Measurements from ENCODE around the gene ARHGAP33. TPM values are rescaled to one million over a fixed set of nuclear protein-coding genes. Genes with fewer than 3 reads are reported as not detected.

The ARHGAP33 gene
- total RNA-seq, 4 donors from 2014 or later = 8.6 to 166 (median 20.0) TPM

DNA sequence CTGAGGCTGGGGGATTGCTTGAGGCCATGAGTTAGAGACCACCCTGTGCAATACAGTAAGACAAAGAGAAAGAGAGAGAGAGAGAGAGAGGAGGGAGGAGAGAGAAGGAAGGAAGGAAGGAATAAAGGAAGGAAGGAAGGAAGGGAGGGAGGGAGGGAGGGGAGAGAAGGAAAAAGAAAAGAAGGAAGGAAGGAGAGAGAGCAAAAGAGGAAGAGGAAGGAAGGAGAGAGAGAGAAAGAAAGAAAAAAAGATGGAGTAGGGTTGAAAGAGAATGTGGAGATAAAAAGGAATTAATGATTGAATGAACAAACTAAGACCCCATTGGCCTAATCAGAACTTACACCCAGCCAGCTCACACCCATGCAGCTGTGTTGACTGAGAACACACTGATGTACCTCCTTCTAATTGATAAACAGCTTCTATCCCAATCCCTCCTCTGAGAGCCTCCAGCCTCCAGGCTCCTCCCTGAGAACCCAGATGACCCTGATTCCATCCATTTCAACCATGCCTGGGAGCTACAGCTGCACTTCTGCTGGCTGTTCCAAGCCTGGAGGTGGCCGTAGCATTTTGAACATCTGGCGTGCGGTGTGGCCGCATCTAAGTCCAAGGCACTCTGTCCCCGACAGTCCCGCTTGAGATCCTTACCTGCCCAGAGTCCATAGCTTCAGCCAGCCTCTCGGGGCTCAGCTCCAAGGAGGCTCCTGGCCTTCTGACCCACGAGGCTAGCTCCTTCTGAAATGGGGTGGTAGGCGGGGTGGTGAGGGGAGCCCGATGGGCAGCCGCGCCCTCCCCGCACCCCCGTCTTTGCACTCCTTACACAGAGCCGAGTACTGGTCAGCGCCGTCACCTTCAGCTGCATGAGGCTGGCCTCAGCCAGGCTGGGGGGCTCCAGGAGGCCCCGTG, 36.2 kb downstream of the ARHGAP33 start:
- Histone ChIP-seq H3K36me3 (no peaks in the 10 kb centered on the region), H3K27ac (no peak overlapping the region), H3K4me1 (no peaks in the 10 kb centered on the region), H3K9me3 (no peaks in the 10 kb centered on the region), H3K27me3 (no peaks in the 10 kb centered on the region), H3K4me3 (no peak overlapping the region)
- DNase-seq = no peak
- TF ChIP-seq, protein P1, sequence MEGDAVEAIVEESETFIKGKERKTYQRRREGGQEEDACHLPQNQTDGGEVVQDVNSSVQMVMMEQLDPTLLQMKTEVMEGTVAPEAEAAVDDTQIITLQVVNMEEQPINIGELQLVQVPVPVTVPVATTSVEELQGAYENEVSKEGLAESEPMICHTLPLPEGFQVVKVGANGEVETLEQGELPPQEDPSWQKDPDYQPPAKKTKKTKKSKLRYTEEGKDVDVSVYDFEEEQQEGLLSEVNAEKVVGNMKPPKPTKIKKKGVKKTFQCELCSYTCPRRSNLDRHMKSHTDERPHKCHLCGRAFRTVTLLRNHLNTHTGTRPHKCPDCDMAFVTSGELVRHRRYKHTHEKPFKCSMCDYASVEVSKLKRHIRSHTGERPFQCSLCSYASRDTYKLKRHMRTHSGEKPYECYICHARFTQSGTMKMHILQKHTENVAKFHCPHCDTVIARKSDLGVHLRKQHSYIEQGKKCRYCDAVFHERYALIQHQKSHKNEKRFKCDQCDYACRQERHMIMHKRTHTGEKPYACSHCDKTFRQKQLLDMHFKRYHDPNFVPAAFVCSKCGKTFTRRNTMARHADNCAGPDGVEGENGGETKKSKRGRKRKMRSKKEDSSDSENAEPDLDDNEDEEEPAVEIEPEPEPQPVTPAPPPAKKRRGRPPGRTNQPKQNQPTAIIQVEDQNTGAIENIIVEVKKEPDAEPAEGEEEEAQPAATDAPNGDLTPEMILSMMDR (IDR thresholded peaks at IDR 0.05) = no peak
- no peak for TF ChIP-seq POLR2A (IDR thresholded peaks at IDR 0.05)

DNA sequence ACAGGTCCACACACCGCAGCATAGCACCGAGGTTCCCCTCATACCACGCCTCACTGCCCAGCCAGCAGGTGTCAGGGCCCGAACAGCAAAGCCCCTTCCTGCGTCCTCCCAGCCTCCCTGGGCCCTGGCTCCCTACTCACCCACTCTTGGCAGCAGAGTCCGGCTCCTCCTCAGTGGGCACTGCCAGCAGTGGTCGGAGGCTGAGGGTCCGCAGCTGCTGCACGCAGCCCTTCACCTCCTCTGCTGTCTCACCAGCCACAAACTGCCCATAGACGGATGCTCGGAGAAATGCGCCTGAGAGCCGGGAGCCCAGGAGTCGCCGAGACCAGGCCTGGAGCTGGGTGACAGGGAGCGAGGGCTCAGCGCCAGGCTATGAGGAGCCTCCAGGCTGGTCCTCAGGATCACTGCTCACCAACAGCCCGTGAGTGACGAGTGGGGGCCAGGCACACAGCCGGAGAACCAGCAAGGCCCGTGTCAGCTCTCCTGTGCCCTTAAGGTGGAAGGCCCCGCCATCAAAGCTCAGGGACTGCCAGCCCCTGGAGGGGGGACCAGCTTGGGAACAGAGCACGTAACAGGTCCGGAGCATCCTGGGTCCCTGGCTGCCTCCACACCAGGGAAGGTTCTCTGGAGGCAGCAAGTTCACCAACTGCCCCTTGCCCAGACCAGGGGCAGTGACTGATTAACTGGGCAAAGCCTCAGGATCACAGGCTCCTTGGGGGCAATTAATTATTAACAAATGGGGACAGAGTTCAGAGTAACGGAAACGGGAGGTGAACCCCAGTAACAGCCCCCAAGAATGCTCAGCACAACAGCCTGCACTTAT, 37.1 kb downstream of the ARHGAP33 start, which contains the start of gene PRODH2:
TSS of gene PRODH2 (minus strand) at position 626 of the 823 bp plus-strand sequence. CDS start at position 586, 40 bp downstream.
- H3K4me3 ChIP-seq = no peak within 1 kb of the TSS
- H3K27me3 ChIP-seq = no peaks in the 10 kb centered on the region
- no peaks in the 10 kb centered on the region for H3K9me3 ChIP-seq
- H3K36me3 ChIP-seq = no peaks in the 10 kb centered on the region
- no peak within 1 kb of the TSS for H3K27ac ChIP-seq
- DNase-seq = no peak
- no peaks in the 10 kb centered on the region for H3K4me1 ChIP-seq
- TF ChIP-seq, protein P1 (IDR thresholded peaks at IDR 0.05) = no peak
- no peak for TF ChIP-seq POLR2A (IDR thresholded peaks at IDR 0.05)

DNA sequence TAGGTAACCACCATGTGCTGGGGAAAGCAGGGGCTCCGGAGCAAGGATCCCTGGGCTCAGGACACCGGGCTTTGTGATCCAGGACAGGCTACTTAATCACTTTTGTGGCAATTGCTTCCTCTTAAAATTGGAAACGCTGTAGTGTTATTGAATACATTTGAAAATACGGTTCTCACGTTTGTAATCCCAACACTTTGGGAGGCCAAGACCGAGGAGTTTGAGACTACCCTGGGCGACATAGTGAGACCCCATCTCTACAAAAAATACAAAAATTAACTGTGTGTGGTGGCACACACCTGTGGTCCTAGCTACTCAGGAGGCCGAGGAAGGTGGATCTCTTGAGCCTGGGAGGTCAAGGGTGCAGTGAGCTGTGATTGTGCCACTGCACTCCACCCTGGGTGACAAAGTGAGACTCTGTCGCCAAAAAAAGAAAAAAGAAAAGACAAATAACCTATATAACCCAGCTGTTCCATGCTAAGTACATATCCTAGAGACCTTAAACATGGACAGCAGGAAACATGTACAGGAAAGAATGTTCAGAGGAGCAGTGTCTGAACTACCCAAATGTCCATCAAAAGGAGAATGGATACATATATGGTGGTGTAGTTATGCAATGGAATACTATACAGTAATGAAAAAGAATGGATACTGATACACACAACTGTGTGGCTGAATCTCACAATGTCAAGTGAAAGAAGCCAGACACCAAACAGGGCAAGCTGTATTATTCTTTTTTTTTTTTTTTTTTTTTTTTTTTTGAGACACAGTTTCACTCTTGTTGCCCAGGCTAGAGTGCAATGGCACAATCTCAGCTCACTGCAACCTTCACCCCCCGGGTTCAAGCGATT, 37.9 kb downstream of the ARHGAP33 start:
- H3K27me3 ChIP-seq = no peaks in the 10 kb centered on the region
- no peak overlapping the region for H3K27ac ChIP-seq
- H3K4me1 ChIP-seq = no peaks in the 10 kb centered on the region
- no peaks in the 10 kb centered on the region for H3K36me3 ChIP-seq
- no peak overlapping the region for H3K4me3 ChIP-seq
- no peaks in the 10 kb centered on the region for H3K9me3 ChIP-seq
- no peak for DNase-seq
- no peak for TF ChIP-seq POLR2A (IDR thresholded peaks at IDR 0.05)
- TF ChIP-seq, protein P1 (IDR thresholded peaks at IDR 0.05) = no peak

DNA sequence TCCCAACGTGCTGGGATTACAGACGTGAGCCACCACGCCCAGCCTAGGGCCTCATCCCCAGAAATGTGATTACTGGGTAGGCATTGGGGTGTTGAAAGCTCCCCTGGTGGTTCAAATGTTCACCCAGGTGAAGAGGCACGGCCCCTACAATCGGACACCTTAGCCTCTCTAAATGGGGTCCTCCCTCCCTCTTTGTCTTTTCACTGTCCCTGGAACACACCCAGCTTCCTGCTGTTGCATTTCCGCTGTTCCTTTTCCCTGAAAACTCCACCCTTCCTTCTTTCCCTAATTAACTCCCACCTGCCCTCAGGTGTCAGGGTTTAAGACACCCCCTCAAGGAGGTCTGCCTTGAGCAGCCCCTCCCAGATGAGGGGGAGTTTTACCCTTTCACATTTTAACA, 40.9 kb downstream of the ARHGAP33 start:
- Histone ChIP-seq H3K4me1 (no peaks in the 10 kb centered on the region), H3K9me3 (no peaks in the 10 kb centered on the region), H3K27ac (no peak overlapping the region), H3K36me3 (no peaks in the 10 kb centered on the region), H3K4me3 (no peak overlapping the region), H3K27me3 (no peaks in the 10 kb centered on the region)
- TF ChIP-seq POLR2A (IDR thresholded peaks at IDR 0.05) = no peak
- TF ChIP-seq, protein P1 (IDR thresholded peaks at IDR 0.05) = no peak
- no peak for DNase-seq

DNA sequence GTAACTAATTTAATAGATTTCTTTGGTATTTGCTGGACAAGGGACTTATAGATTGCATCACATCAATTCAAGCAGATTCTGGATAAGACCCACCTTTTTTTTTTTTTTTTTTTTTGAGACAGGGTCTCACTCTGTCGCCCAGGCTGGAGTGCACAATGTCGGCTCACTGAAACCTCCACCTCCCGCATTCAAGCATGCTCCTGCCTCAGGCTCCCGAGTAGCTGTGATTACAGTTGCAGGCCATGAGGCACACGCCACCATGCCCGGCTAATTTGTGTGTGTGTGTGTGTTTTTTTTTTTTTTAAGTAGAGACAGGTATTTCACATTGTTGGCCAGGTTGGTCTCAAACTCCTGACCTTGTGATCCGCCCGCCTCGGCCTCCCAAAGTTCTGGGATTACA, 41.5 kb downstream of the ARHGAP33 start:
- Histone ChIP-seq H3K27me3 (no peaks in the 10 kb centered on the region), H3K4me3 (no peak overlapping the region), H3K4me1 (no peaks in the 10 kb centered on the region), H3K27ac (no peak overlapping the region), H3K36me3 (no peaks in the 10 kb centered on the region), H3K9me3 (no peaks in the 10 kb centered on the region)
- no peak for TF ChIP-seq POLR2A (IDR thresholded peaks at IDR 0.05)
- TF ChIP-seq, protein P1 (IDR thresholded peaks at IDR 0.05) = no peak
- no peak for DNase-seq

Data from Peyer's patch (tissue), 4 donors.